Kidney (tissue), 14 donors: ENCODE measurements around the gene ZNF230. TPM values are rescaled to one million over a fixed set of nuclear protein-coding genes. Genes with fewer than 3 reads are reported as not detected.

Experiments used
- DNase-seq, 5 donors: peaks; one replicate each; pipeline ENCODE4 v3.0.0-alpha.2; 2013 to 2020
- FAIRE-seq: peaks from 2 replicates; lab custom pipeline; 2012; peaks lifted over from hg19 to GRCh38; lab: Jason Lieb, UNC
- H3K27ac ChIP-seq, 2 donors: one replicate each; pipeline ENCODE4 v1.7.0; 2013; ENCODE audit warnings: low read depth in 2 of 2, low read length in 2 of 2, inconsistent platforms in 1 of 2
- H3K27me3 ChIP-seq: one replicate; pipeline ENCODE4 v1.7.1; 2013; ENCODE audit warnings: low read length, inconsistent platforms; ENCODE audit not compliant: control insufficient read depth, insufficient read depth
- H3K36me3 ChIP-seq, 3 donors: one replicate each; pipeline versions ENCODE4 v1.7.0 to v1.7.1; 2013; ENCODE audit warnings: low read length in 3 of 3, control low read depth in 1 of 3, inconsistent platforms in 1 of 3; ENCODE audit not compliant: insufficient read depth in 3 of 3, control insufficient read depth in 2 of 3
- H3K4me1 ChIP-seq, 3 donors: one replicate each; pipeline versions ENCODE4 v1.7.0 to v1.7.1; 2013; ENCODE audit warnings: low read length in 3 of 3, inconsistent platforms in 1 of 3, low read depth in 1 of 3; ENCODE audit not compliant: control insufficient read depth in 2 of 3, insufficient read depth in 2 of 3
- H3K4me3 ChIP-seq, 3 donors: one replicate each; pipeline versions ENCODE4 v1.7.0 to v1.8.1; 2013; ENCODE audit warnings: low read length in 3 of 3, control low read depth in 1 of 3, inconsistent platforms in 1 of 3
- H3K9ac ChIP-seq, 3 donors: one replicate each; pipeline versions ENCODE4 v1.7.0 to v1.7.1; 2013; ENCODE audit warnings: low read length in 3 of 3, control low read depth in 1 of 3, inconsistent platforms in 1 of 3
- H3K9me3 ChIP-seq, 3 donors: one replicate each; pipeline versions ENCODE4 v1.7.0 to v1.7.1; 2013; ENCODE audit warnings: low read length in 3 of 3, control low read depth in 1 of 3, inconsistent platforms in 1 of 3; ENCODE audit not compliant: control insufficient read depth in 2 of 3, insufficient read depth in 1 of 3
- intact Hi-C: fragments of 100-400 bp; cut with DNase I; formaldehyde crosslinking; loops from one replicate; pipeline ENCODE4 v1.11.1; 2022
- polyA plus RNA-seq: library from polyadenylated mRNA; stranded (reverse); fragments of 350-450 nt; fragmentation: Illumina TruSeq; extraction: RNeasy Lipid Tissue Mini Kit (QIAGEN cat#74804); gene quantifications from one replicate; pipeline ENCODE4 v1.2.3, GENCODE V29; 2014; ENCODE audit warnings: low read depth, low replicate concordance; ENCODE audit not compliant: insufficient read depth
- total RNA-seq: library from RNA; stranded (reverse); fragmentation: NEBNext Ultra II Directional; extraction: Animal tissue kit (Norgen Biotek cat#: 25700); gene quantifications from one replicate; pipeline ENCODE4 v1.2.1, GENCODE V29; 2021
- TF ChIP-seq, protein P1 (sequence below): IDR thresholded peaks from 3 replicates; pipeline ENCODE4 v1.5.1; 2012; ENCODE audit warnings: mild to moderate bottlenecking, moderate library complexity, borderline replicate concordance; ENCODE audit not compliant: insufficient read depth; ENCODE audit errors: extremely low read depth
- donor health status: control.
- donor health status: control.
- donor health status: control.
- donor health status: control.
- donor health status: control.
- donor health status: DM: yes; HTN: yes; CAD: no.
- donor health status: Normal renal cell carcinoma (clear cell type).

ZNF230 gene
- total and polyA plus RNA-seq, 2 donors from 2014 or later, result 1.6 to 7.1 TPM

DNA sequence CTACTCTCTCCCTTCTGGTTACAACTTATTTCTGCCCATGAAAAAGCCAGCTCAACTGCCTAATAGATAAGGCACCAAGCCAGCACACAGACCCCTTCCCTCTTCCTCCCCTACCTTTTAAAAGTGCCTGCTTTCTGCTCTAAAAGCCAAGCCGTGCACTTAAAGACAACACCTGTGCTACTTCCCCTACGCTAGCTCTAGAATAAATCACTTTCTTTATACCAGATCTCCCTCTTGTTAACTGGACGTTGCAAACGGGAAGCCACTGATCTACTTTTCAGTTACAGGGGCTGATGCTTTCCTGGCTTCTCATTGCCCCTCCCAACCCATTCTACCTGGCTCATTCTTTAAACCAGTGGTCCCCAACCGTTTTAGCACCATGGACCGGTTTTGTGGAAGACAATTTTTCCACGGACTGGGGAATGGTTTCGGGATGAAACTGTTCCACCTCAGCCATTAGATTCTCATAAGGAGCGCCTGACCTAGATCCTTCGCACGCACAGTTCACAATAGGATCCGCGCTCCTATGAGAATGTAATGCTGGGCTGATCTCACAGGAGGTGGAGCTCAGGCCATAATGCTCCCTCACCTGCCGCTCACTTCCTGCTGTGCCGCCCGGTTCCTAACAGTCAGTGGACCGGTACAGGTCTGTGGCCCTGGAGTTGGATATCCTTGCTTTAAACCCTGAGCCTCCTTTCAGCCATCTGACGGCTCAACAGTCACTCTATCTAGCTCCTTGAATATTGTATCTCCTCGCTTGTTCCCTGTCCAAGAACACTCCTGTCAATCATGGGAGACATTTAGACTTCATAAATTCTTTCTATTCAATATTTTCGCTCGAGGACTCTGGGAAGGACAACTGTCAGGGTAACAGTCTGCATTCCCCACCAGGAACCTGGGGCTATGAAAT lies 48.2 kb downstream of the ZNF230 start:
- Histone ChIP-seq H3K27me3 (no peaks in the 10 kb centered on the region), H3K4me1 (peaks cover 0 to 11% (median 7%) of the 10 kb centered on the region in 3 donors), H3K9ac (peak overlapping the region; percentile 29 to 97 (median 38)), H3K27ac (peak overlapping the region; percentile 18 to 59), H3K4me3 (peak overlapping the region; percentile 97 to 99 (median 99)), H3K36me3 (peaks cover 0 to 3% (median 2%) of the 10 kb centered on the region in 3 donors), H3K9me3 (peaks cover 0 to 6% (median 0%) of the 10 kb centered on the region in 3 donors)
- DNase-seq (peak in 4 of 5 donors; percentile 3 to 46 (median 27)), FAIRE-seq (no peak)
- TF ChIP-seq, protein P1, sequence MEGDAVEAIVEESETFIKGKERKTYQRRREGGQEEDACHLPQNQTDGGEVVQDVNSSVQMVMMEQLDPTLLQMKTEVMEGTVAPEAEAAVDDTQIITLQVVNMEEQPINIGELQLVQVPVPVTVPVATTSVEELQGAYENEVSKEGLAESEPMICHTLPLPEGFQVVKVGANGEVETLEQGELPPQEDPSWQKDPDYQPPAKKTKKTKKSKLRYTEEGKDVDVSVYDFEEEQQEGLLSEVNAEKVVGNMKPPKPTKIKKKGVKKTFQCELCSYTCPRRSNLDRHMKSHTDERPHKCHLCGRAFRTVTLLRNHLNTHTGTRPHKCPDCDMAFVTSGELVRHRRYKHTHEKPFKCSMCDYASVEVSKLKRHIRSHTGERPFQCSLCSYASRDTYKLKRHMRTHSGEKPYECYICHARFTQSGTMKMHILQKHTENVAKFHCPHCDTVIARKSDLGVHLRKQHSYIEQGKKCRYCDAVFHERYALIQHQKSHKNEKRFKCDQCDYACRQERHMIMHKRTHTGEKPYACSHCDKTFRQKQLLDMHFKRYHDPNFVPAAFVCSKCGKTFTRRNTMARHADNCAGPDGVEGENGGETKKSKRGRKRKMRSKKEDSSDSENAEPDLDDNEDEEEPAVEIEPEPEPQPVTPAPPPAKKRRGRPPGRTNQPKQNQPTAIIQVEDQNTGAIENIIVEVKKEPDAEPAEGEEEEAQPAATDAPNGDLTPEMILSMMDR, result no peak
- intact Hi-C loops, result no loop called here

DNA sequence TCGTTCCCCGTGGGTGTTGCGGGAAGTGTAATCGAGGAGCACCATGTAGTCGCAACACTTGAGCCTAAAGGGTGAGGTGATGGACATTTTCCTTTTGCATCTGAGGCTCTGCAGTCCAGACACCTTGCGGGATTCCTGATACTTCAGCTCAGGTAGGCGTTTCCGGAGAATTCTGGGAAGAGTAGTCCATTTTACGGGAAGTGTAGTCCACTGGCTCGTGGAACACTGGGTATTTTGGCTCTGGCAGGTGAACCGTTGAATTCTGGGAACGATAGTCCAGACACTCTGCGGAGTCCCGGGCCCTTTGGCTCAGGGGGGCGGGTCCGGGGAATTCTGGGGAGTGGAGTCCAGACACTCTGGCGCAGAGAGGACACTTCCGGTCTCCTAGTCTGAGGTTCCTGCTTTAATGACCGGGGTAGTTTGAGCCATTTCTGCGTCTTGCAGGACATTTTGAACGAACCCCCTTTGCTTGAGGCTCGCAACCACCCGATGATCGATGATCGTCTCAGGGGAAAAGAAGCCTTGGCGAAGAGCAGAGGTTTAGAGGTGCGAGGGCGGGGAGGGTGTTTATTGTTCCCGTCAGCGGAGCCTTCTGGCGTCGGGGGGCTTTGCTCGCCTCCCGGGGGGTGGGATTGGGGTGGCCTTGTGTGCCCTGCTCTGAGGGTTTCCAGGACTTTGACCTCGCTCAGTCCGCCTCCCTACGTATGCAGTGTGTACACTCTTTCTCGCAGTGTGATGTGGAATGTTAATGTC lies 49.1 kb downstream of the ZNF230 start, which contains the start of gene ZNF223:
Gene ZNF223, plus strand, starts transcription at position 387 of the 753 bp plus-strand sequence. CDS start 3,141 bp downstream, outside the sequence.
- Histone ChIP-seq H3K36me3 (peaks cover 0 to 3% (median 2%) of the 10 kb centered on the region in 3 donors), H3K9me3 (peaks cover 0 to 6% (median 0%) of the 10 kb centered on the region in 3 donors), H3K27me3 (no peaks in the 10 kb centered on the region), H3K27ac (peak within 1 kb of the TSS; percentile 59 to 64), H3K4me3 (peak within 1 kb of the TSS; percentile 97 to 99 (median 99)), H3K9ac (peak within 1 kb of the TSS; percentile 89 to 97 (median 90)), H3K4me1 (peaks cover 0 to 11% (median 7%) of the 10 kb centered on the region in 3 donors)
- FAIRE-seq (peak; percentile 85), DNase-seq (peak; percentile 96 to 99 (median 97))
- TF ChIP-seq, protein P1, result no peak
- intact Hi-C loops, result no loop called here

DNA sequence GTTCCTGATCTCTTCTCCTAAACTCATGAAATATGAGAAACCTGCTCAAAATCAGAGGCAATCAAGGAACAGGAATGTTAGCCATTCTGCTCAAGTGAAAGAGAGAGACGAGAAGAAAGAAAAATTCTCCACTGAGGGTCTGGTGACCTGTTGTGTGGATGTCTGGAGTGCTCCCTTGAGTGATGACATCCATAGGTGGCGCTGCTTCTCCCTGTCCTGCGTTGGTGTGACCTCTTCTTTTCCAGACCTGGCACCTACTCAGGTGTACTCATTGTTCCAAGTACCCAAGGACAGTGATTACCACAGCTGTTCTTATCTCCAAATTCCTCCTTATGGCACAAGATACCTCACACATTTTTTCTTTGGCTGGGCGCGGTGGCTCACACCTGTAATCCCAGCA lies 53.1 kb downstream of the ZNF230 start:
- intact Hi-C loops, result no loop called here
- H3K27me3 ChIP-seq, result no peaks in the 10 kb centered on the region
- TF ChIP-seq, protein P1, result no peak
- no peak overlapping the region for H3K4me3 ChIP-seq
- DNase-seq, result no peak
- no peak for FAIRE-seq
- H3K27ac ChIP-seq, result no peak overlapping the region
- peaks cover 0 to 6% (median 0%) of the 10 kb centered on the region in 3 donors for H3K9me3 ChIP-seq
- peaks cover 0 to 9% (median 7%) of the 10 kb centered on the region in 3 donors for H3K4me1 ChIP-seq
- H3K36me3 ChIP-seq, result peaks cover 10 to 22% (median 21%) of the 10 kb centered on the region in 3 donors
- H3K9ac ChIP-seq, result no peak overlapping the region
